ENCODE measurements around the gene KIF4A. TPM values are rescaled to one million over a fixed set of nuclear protein-coding genes. Genes with fewer than 3 reads are reported as not detected.
"Not testable (repeated sequence)": the region's sequence is repeated elsewhere in the genome, so short reads cannot be mapped to it uniquely, and the experiment has no call there.

Gene KIF4A
- total RNA-seq, 2 donors from 2014 or later: 0.29 to 0.68 TPM

DNA sequence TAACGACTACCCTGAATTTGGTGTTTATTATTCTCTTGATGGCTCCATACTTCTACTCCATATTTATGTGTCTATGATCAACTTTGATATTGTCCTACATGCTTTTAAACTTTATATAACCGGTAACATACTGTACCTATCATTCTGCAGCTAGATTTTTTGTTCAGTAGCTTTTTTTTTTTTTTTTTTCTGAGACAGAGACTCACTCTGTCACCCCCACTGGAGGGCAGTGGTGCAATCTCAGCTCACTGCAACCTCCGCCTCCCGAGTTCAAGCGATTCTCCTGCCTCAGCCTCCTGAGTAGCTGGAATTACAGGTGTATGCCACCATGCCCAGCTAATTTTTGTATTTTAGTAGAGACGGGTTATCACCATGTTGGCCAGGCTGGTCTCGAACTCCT lies 15.9 kb upstream of the KIF4A start:
- intact Hi-C loops (cut with DNase I); ATAC-seq: not testable (repeated sequence)

DNA sequence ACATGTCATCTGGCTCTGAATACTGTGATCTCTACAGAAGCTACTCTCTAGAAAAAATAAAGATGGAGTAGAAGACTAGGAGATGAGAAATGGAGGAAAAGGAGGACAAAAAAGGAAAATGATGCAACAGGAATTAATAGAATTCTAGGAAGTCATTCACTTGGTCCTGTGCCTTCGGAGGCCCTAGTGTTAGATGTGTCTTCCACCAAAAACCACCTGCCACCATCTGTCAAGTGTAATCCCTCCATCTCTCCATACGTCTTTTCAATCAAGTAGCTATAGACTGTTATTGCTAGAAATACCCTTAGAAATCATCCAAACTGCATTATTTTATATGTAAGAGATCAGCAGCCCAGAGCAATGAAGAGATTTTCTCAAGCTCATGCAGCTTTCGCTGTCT lies 10.8 kb upstream of the KIF4A start:
- DNase-seq (no peak), ATAC-seq (no peak)
- intact Hi-C loops (cut with DNase I): no loop called here

More for the DNA sequence above, 15.9 kb upstream of the KIF4A start:
- not testable (repeated sequence) for DNase-seq

GRCh38 chrX:70280573-70280972 lies 9.3 kb upstream of the KIF4A start:
- DNase-seq (no peak), ATAC-seq (no peak)
- intact Hi-C loops (cut with DNase I): no loop called here

DNA sequence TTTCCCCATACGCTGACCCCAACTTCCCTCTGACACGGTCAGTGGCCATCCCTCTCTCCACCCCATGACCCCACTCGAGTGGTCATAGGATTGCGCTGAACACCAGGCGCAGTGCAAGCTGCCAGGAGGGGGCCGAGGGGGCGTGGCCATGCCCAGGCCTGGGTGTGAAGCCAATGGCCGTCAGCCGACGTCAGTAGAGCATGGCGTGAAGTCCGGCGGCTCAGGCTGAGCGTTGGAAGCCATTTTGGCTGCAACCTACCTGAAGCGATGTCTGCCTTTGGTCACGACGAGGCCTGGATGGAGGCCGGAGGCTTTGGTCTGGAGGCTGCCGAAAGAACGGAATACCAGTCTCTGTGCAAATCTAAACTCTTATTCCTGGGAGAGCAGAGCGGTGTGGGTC lies 8.0 kb upstream of the KIF4A start, which contains the start of gene RAB41:
Gene RAB41, plus strand, starts transcription at position 222 of the 400 bp plus-strand sequence. Its CDS starts 46 bp downstream, at position 268.
- no peak for ATAC-seq
- intact Hi-C loops (cut with DNase I): no loop called here
- DNase-seq: no peak

GRCh38 chrX:70289168-70289792 lies 624 bp upstream of the KIF4A start:
- ATAC-seq (no peak), DNase-seq (no peak)
- intact Hi-C loops (cut with DNase I): no loop called here

DNA sequence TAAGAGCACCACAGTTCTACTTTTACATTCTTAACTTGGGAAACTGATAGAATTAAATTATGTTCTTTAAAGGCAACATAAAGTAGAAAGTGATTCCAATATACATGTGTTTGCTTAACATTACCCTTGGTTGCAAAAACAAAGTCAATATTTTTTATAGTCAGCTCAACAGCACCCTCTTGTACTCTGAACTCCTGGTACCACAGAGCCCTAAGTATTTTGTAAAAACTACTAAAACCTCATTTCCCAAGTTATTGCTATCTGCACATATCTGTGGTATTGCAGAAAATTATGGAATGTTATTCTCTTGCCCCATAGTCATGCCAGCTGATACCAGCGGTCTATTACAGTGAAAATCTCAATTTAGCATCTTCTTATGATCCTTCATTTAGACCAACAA lies 2.9 kb downstream of the KIF4A start:
- ATAC-seq (no peak), DNase-seq (no peak)
- intact Hi-C loops (cut with DNase I): no loop called here

- DNase-seq (no peak), ATAC-seq (no peak)
- intact Hi-C loops (cut with DNase I): no loop called here
Observed at GRCh38 chrX:70293621-70294020, 3.7 kb downstream of the KIF4A start.

DNA sequence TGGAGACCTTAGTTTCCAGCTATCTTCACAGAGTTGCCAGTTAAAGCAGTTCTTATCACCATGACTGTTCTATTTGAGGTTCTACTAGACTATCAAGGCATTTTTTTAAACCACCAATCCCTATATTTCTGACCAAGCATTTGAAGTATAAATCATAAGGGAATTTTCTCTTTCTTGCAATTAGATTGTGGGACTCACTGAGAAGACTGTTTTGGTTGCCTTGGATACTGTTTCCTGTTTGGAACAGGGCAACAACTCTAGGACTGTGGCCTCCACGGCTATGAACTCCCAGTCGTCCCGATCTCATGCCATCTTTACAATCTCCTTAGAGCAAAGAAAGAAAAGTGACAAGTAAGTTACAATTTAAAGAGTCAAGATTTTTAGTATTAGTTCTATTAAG lies 11.8 kb downstream of the KIF4A start:
- intact Hi-C loops (cut with DNase I): no loop called here
- no peak for DNase-seq
- no peak for ATAC-seq

- intact Hi-C loops (cut with DNase I): no loop called here
Observed at GRCh38 chrX:70313503-70313902, 23.6 kb downstream of the KIF4A start.

DNA sequence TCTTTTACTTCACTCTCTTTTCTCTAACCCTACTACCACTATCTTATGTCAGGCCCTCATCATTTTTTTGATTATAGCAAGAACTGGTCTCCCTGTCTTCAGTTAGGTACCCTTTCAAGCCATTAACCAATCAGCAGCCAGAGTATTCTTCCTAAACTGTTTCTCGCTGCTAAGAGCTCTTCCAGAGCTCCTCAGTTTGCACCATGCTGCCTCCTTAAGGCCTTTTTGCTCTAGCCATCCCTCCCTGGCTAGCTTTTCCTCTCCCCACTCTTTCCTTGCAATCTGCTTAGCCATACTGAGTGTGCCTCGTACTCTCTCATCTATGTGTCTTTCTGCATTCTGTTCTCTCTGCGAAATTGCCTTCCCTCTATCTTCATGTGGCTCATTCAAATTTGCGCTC lies 32.9 kb downstream of the KIF4A start:
- ATAC-seq (no peak), DNase-seq (no peak)
- intact Hi-C loops (cut with DNase I): no loop called here

More at GRCh38 chrX:70313503-70313902, 23.6 kb downstream of the KIF4A start:
- DNase-seq: no peak
- ATAC-seq: no peak

- ATAC-seq; intact Hi-C loops (cut with DNase I); DNase-seq: not testable (repeated sequence)
Observed at GRCh38 chrX:70323628-70324027, 33.7 kb downstream of the KIF4A start.

DNA sequence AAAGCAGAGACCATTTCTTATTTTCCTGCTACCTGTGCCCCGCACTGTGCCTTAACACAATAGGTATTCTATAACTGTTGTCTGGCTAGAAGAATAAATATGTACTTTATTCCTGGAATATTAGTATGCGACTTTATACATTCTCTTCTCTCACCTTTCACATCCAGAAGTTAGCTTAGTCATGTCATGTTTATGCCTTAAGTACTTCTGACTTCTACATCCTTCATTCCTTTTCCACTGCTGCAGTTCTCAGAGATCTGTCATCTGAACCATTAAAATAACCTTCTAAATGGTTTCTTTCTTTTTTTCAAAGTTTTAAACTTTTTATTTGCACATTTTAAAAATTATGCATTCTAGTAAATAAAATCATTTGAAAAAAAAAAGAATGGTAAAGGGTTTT lies 34.4 kb downstream of the KIF4A start:
- intact Hi-C loops (cut with DNase I): no loop called here
- ATAC-seq: no peak
- no peak for DNase-seq

DNA sequence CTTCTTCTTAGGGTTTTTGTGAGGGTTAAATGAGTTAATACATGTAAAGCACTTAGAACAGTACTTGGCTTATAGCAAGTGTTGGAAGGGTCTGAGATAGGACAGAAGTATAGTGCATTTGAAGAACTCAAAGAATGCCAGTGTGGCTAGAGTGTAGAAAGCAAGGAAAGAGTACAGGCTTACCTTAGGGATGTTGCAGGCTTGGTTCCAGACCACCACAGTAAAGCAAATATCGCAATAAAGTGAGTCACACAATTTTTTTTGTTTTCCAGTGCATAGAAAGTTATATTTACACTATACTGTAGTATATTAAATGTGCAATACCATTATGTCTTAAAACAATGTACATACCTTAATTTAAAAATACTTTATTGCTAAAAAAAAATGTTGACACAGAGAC lies 41.3 kb downstream of the KIF4A start:
- intact Hi-C loops (cut with DNase I): no loop called here
- DNase-seq (no peak), ATAC-seq (no peak)

- ATAC-seq: no peak
- intact Hi-C loops (cut with DNase I): no loop called here
- DNase-seq: no peak
Observed at GRCh38 chrX:70332600-70332999, 42.7 kb downstream of the KIF4A start.

GRCh38 chrX:70336767-70337166 lies 46.9 kb downstream of the KIF4A start:
- intact Hi-C loops (cut with DNase I): no loop called here
- no peak for DNase-seq
- ATAC-seq: no peak

GRCh38 chrX:70338290-70338689 lies 48.4 kb downstream of the KIF4A start:
- ATAC-seq (no peak), DNase-seq (no peak)
- intact Hi-C loops (cut with DNase I): no loop called here

DNA sequence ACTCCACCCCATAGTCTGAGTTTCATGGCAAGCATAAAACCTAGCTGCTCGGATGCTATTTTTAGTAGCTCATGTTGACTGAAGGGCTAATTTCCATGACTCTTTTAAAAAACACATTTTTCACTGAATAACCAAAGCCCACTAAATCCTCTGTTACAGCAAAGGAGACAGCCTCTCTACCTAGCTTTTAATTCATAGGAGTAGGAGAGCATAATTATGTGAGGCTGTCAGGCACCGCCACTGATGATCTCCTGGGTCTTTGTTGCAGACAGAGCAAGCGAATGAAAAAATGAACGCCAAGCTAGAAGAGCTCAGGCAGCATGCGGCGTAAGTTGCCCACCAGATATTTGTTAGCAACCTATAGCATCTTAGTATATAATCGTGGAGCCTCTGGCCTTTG lies 53.5 kb downstream of the KIF4A start:
- ATAC-seq (no peak), DNase-seq (no peak)
- intact Hi-C loops (cut with DNase I): no loop called here

DNA sequence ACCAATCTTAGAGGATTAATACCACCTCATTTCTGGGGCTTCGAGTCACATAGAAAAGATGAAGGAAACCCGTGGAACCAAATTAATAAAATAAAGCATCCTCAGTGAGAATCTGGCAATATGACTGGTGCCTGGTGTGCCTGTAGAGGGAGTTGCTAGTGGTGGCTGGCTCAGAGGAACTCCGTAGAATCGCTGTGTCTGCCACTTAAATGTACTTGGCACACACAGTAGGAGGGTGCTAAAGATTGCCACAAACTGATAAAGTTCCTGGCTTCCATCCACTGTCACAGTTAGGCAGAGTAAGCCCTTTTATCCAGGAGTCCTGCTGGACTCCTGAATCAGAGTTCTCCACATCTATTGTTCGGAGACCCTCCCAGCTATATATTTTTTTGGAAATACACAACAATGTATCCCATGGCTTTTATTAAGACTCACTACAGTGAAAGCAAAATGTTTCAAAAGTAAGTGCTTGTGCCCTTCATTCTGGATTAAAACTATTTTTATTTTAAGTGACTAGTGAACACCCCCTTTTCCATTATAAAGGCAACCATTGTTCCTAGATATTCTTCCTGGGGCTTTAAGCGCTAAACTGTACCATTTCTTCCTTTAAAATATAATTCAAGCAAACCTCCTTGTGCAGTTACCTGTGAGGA lies 56.6 kb downstream of the KIF4A start:
- ATAC-seq (no peak), DNase-seq (no peak)
- intact Hi-C loops (cut with DNase I): no loop called here

DNA sequence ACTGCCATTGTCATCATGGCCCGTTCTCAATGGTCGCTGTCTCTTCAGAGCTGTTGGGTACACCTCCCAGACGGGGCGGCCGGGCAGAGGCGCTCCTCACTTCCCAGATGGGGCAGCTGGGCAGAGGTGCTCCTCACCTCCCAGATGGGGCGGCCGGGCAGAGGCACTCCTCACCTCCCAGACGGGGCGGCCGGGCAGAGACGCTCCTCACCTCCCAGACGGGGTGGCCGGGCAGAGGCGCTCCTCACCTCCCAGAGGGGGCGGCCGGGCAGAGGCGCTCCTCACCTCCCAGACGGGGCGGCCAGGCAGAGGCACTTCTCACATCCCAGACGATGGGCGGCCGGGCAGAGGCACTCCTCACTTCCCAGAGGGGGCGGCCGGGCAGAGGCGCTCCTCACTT lies 58.9 kb downstream of the KIF4A start:
- intact Hi-C loops (cut with DNase I); ATAC-seq; DNase-seq: not testable (repeated sequence)

DNA sequence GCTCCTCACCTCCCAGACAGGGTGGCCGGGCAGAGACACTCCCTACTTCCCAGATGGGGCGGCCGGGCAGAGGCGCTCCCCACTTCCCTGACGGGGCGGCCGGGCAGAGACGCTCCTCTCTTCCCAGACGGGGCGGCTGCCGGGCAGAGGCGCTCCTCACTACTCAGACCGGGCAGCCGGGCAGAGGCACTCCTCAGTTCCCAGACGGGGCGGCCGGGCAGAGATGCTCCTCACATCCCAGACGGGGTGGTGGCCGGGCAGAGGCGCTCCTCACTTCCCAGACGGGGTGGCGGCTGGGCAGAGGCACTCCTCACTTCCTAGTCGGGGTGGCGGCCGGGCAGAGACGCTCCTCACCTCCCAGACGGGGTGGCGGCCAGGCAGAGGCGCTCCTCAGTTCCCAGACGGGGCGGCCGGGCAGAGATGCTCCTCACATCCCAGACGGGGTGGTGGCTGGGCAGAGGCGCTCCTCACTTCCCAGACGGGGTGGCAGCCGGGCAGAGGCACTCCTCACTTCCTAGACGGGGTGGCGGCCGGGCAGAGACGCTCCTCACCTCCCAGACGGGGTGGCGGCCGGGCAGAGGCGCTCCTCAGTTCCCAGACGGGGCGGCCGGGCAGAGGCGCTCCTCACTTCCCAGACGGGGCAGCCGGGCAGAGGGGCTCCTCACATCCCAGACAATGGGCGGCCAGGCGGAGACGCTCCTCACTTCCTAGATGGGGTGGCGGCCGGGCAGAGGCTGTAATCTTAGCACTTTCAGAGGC lies 59.6 kb downstream of the KIF4A start:
- intact Hi-C loops (cut with DNase I); DNase-seq; ATAC-seq: not testable (repeated sequence)

Data from left cardiac atrium (tissue), 4 donors.